Breast epithelium (tissue), 4 donors: ENCODE data around the gene IFI30. TPM values are rescaled to one million over a fixed set of nuclear protein-coding genes. Genes with fewer than 3 reads are reported as not detected.

Source experiments
- DNase-seq, 2 donors: peaks; one replicate each; pipeline ENCODE4 v3.0.0-alpha.2; 2019; ENCODE audit warnings: low spot score in 2 of 2
- H3K27ac ChIP-seq, 2 donors: fragments of 200-600 bp; sonication (generic) in 1 of 2; one replicate each; pipeline ENCODE4 v1.5.1; 2016 to 2019; ENCODE audit warnings: mild to moderate bottlenecking in 1 of 2
- H3K27me3 ChIP-seq, 2 donors: fragments of 200-600 bp; sonication (generic) in 1 of 2; one replicate each; pipeline versions ENCODE4 v1.5.1 to v1.6.0; 2017 to 2019; ENCODE audit warnings: control low read depth in 1 of 2, mild to moderate bottlenecking in 1 of 2
- H3K36me3 ChIP-seq: fragments of 200-600 bp; one replicate; pipeline ENCODE4 v1.5.1; 2019
- H3K4me1 ChIP-seq, 2 donors: fragments of 200-600 bp; sonication (generic); one replicate each; pipeline ENCODE4 v1.5.1; 2016 to 2019; ENCODE audit warnings: control low read depth in 1 of 2
- H3K4me3 ChIP-seq, 3 donors: fragments of 200-600 bp; sonication (generic); 1 replicate in 2 of 3; 2 replicates in 1 of 3; pipeline ENCODE4 v1.5.1; 2016 to 2019; ENCODE audit warnings: mild to moderate bottlenecking in 3 of 3, moderate library complexity in 2 of 3
- H3K9me3 ChIP-seq, 2 donors: fragments of 200-600 bp; sonication (generic) in 1 of 2; one replicate each; pipeline ENCODE4 v1.5.1; 2016 to 2019; ENCODE audit warnings: control low read depth in 1 of 2
- CTCF ChIP-seq, 3 donors: fragments of 450-650 bp; IDR thresholded peaks; one replicate each; pipeline ENCODE4 v1.5.1; 2016 to 2017; ENCODE audit warnings: antibody characterized with exemption in 3 of 3, mild to moderate bottlenecking in 3 of 3, moderate library complexity in 3 of 3
- POLR2A ChIP-seq: fragments of 450-650 bp; IDR thresholded peaks from one replicate; pipeline ENCODE4 v1.6.1; 2016; ENCODE audit warnings: antibody characterized with exemption, mild to moderate bottlenecking, moderate library complexity
- POLR2AphosphoS5 ChIP-seq, 3 donors: sonication (generic); formaldehyde crosslinking; IDR thresholded peaks; one replicate each; pipeline ENCODE4 v1.6.1; 2017; ENCODE audit warnings: antibody characterized with exemption in 3 of 3
- intact Hi-C: fragments of 100-400 bp; cut with DNase I; formaldehyde crosslinking; loops from one replicate; pipeline ENCODE4 v1.15.1; 2023; ENCODE audit warnings: low total_unique reads
- total RNA-seq, 3 donors: library from RNA; depleted of rRNA; stranded (reverse); fragments of >200 nt; gene quantifications; one replicate each; pipeline ENCODE4 v1.1.0, GENCODE V29; 2016

Gene IFI30
- total RNA-seq, 3 donors from 2014 or later = 50.1 to 103 (median 91.6) TPM

DNA sequence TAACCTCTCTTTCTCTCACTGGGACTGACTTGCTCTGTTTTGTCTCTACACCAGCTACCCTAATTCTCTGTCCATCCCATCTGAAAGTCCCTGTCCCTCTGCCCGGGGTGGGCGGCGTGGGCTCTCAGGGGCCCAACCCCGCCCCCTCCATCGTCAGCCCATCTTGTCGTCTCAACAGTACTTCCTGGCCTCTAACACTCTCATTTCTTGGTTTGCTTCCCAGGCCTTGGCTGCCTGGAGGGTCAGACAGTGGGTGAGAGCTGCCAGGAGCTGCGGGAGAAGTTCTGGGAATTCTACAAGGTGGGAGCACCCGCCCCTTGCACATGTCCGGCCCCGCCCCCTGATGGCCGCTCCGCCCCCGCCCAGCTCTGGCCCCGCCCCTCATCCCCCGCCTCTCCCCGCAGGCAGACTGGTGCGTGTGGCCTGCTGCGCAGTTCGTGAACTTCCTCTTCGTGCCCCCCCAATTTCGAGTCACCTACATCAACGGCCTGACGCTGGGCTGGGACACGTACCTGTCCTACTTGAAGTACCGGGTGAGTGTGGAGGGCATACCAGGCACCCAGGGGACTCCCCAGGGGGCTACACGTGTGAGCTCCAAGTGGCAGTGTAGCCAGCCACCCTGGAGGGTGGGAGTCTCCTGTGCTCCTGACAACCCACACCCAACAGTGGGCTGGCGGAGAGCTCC, 21.1 kb downstream of the IFI30 start:
- peaks cover 0 to 8% of the 10 kb centered on the region in 2 donors for H3K4me1 ChIP-seq
- intact Hi-C loops = no loop called here
- peak overlapping the region in 2 of 3 donors; percentile 82 to 96 for H3K4me3 ChIP-seq
- no peaks in the 10 kb centered on the region for H3K36me3 ChIP-seq
- peak in 1 of 2 donors; percentile 81 for DNase-seq
- no peak for TF ChIP-seq CTCF (IDR thresholded peaks at IDR 0.05)
- no peak for TF ChIP-seq POLR2A
- TF ChIP-seq POLR2AphosphoS5 (IDR thresholded peaks at IDR 0.05) = no peak
- no peaks in the 10 kb centered on the region for H3K9me3 ChIP-seq
- H3K27ac ChIP-seq = peak overlapping the region; percentile 75 to 79
- H3K27me3 ChIP-seq = no peaks in the 10 kb centered on the region

DNA sequence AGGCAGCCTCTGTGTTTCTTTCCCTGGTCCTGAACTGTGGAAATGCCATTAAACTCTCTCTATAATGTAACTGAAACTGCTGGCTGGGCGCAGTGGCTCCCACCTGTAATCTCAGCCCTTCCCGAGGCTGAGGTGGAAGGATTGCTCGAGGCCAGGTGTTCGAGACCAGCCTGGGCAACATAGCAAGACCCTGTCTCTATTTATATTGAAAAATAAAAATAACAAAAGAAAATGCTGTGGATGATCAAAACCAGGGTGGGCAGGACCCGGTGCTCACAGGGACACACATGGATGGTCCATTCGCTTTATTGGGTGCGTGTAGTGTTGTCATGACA, 22.9 kb downstream of the IFI30 start:
- Histone ChIP-seq H3K27ac (no peak overlapping the region), H3K9me3 (no peaks in the 10 kb centered on the region), H3K4me1 (peaks cover 0 to 8% of the 10 kb centered on the region in 2 donors), H3K4me3 (no peak overlapping the region), H3K36me3 (no peaks in the 10 kb centered on the region), H3K27me3 (no peaks in the 10 kb centered on the region)
- no peak for DNase-seq
- intact Hi-C loops = no loop called here
- no peak for TF ChIP-seq POLR2AphosphoS5 (IDR thresholded peaks at IDR 0.05)
- no peak for TF ChIP-seq POLR2A
- TF ChIP-seq CTCF (IDR thresholded peaks at IDR 0.05) = no peak

DNA sequence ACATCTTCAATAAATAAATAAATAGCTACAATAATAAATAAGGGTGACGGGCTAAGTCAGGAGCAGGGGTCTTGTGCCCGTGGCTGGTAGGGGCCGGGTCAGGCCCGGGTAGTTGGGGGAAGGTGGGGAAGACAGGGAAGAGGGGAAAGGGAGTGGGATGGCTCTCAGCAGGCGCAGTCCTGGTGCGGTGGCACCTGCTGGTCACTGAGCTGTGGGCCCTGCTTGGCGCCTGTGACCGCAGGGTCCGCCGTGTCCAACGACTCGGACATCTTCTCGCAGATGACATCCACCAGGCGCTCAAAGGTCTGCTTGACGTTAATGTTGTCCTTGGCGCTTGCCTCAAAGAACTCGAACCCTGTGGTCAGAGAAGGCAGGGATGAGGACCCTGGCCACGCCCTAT, 23.7 kb downstream of the IFI30 start:
- no peaks in the 10 kb centered on the region for H3K9me3 ChIP-seq
- TF ChIP-seq POLR2A = no peak
- no peak for TF ChIP-seq POLR2AphosphoS5 (IDR thresholded peaks at IDR 0.05)
- TF ChIP-seq CTCF (IDR thresholded peaks at IDR 0.05) = no peak
- H3K27me3 ChIP-seq = no peaks in the 10 kb centered on the region
- no peak for DNase-seq
- no peak overlapping the region for H3K4me3 ChIP-seq
- H3K27ac ChIP-seq = no peak overlapping the region
- intact Hi-C loops = no loop called here
- H3K36me3 ChIP-seq = no peaks in the 10 kb centered on the region
- H3K4me1 ChIP-seq = peaks cover under 1 to 6% of the 10 kb centered on the region in 2 donors

DNA sequence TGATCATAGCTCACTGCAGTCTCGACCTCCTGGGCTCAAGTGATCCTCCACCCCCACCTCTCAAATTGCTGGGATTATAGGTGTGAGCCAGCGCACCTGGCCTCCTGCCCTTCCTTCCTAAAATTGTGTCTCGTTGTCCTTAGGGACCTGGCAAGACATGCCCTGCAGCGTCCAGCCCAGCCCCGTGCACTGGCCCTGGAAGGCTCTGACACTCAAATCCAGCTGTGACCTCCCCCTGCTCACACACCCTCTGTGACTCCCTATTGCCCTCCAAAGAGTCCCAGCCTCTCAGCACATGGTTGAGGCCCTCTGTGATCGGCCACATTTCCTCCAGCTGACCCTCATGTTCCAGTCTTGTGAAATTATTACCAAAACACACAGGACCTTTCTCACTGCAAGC, 24.3 kb downstream of the IFI30 start:
- TF ChIP-seq CTCF (IDR thresholded peaks at IDR 0.05) (no peak), POLR2AphosphoS5 (IDR thresholded peaks at IDR 0.05) (no peak), POLR2A (no peak)
- Histone ChIP-seq H3K27ac (no peak overlapping the region), H3K4me1 (peaks cover 3 to 6% of the 10 kb centered on the region in 2 donors), H3K9me3 (no peaks in the 10 kb centered on the region), H3K4me3 (no peak overlapping the region), H3K27me3 (no peaks in the 10 kb centered on the region), H3K36me3 (no peaks in the 10 kb centered on the region)
- DNase-seq = no peak
- intact Hi-C loops = no loop called here

- no peaks in the 10 kb centered on the region for H3K36me3 ChIP-seq
- H3K27me3 ChIP-seq = no peaks in the 10 kb centered on the region
- no peak overlapping the region for H3K4me3 ChIP-seq
- H3K9me3 ChIP-seq = no peaks in the 10 kb centered on the region
- H3K27ac ChIP-seq = no peak overlapping the region
- DNase-seq = no peak
- intact Hi-C loops = no loop called here
- no peak for TF ChIP-seq POLR2AphosphoS5 (IDR thresholded peaks at IDR 0.05)
- TF ChIP-seq POLR2A = no peak
- TF ChIP-seq CTCF (IDR thresholded peaks at IDR 0.05) = no peak
- peaks cover 3 to 10% of the 10 kb centered on the region in 2 donors for H3K4me1 ChIP-seq
Measured at GRCh38 chr19:18198374-18198773, 24.8 kb downstream of the IFI30 start.
